Stomach smooth muscle (tissue), 2 donors: ENCODE measurements around the gene CHAC2.
"Not testable (repeated sequence)": the region's sequence is repeated elsewhere in the genome, so short reads cannot be mapped to it uniquely, and the experiment has no call there.

Experiments
- H3K27ac ChIP-seq: one replicate; pipeline ENCODE4 v1.7.0; 2013; ENCODE audit warnings: mild to moderate bottlenecking, low read length, inconsistent platforms
- H3K27me3 ChIP-seq, 2 donors: one replicate each; pipeline ENCODE4 v1.7.0; 2013; ENCODE audit warnings: low read length in 2 of 2; ENCODE audit not compliant: insufficient read depth in 2 of 2, control insufficient read depth in 1 of 2
- H3K36me3 ChIP-seq, 2 donors: one replicate each; pipeline ENCODE4 v1.7.0; 2013; ENCODE audit warnings: low read length in 2 of 2; ENCODE audit not compliant: control insufficient read depth in 2 of 2, insufficient read depth in 2 of 2
- H3K4me1 ChIP-seq: one replicate; pipeline ENCODE4 v1.7.0; 2013; ENCODE audit warnings: low read length; ENCODE audit not compliant: control insufficient read depth, insufficient read depth
- H3K4me3 ChIP-seq, 2 donors: one replicate each; pipeline ENCODE4 v1.7.0; 2013; ENCODE audit warnings: low read length in 2 of 2
- H3K9ac ChIP-seq, 2 donors: one replicate each; pipeline ENCODE4 v1.7.0; 2013; ENCODE audit warnings: low read length in 2 of 2, mild to moderate bottlenecking in 1 of 2
- H3K9me3 ChIP-seq, 2 donors: one replicate each; pipeline ENCODE4 v1.7.0; 2013; ENCODE audit warnings: low read length in 2 of 2; ENCODE audit not compliant: control insufficient read depth in 2 of 2
- donor health status: healthy.
- donor health status: Pancreatic carcinoma.

The CHAC2 gene

DNA sequence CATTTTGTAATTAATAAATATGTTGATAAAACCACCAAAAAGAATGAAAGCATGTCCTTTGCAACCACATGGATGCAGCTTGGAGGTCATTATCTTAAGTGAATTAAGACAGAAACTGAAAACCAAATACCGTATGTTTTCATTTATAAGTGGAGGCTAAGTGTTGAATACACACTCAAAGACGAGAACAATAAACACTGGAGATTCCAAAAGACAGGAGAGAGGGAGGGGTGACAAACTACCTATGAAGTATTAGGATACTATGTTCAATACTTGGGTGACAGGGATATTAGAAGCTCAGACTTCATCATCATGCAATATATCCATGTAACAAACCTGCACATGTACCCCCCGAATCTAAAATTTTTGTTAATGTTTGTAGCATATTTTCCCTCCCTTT, 26.2 kb downstream of the CHAC2 start:
- H3K4me3 ChIP-seq, result no peak overlapping the region
- no peaks in the 10 kb centered on the region for H3K9me3 ChIP-seq
- H3K36me3 ChIP-seq, result peaks cover 0 to 13% of the 10 kb centered on the region in 2 donors
- no peak overlapping the region for H3K27ac ChIP-seq
- no peaks in the 10 kb centered on the region for H3K27me3 ChIP-seq
- H3K9ac ChIP-seq, result no peak overlapping the region
- H3K4me1 ChIP-seq, result no peaks in the 10 kb centered on the region

DNA sequence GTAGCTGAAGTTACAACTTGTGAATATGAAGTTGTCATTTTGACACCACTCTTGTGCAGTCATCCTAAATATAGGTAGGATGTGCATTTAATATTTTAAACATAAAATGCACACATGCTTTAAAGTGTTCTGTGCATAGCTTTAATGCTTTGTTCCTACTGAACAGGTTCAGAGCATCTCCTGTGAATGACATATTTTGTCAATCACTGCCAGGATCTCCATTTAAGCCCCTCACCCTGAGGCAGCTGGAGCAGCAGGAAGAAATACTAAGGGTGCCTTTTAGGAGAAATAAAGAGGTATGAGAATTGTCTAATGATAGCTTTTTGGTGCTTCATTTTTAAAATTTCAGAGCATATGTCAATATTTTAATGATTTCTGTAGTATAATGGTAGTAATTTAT, 33.9 kb downstream of the CHAC2 start:
- no peak overlapping the region for H3K9ac ChIP-seq
- no peak overlapping the region for H3K27ac ChIP-seq
- no peaks in the 10 kb centered on the region for H3K27me3 ChIP-seq
- no peaks in the 10 kb centered on the region for H3K9me3 ChIP-seq
- H3K4me3 ChIP-seq, result no peak overlapping the region
- H3K36me3 ChIP-seq, result peaks cover 0 to 38% of the 10 kb centered on the region in 2 donors
- no peaks in the 10 kb centered on the region for H3K4me1 ChIP-seq

DNA sequence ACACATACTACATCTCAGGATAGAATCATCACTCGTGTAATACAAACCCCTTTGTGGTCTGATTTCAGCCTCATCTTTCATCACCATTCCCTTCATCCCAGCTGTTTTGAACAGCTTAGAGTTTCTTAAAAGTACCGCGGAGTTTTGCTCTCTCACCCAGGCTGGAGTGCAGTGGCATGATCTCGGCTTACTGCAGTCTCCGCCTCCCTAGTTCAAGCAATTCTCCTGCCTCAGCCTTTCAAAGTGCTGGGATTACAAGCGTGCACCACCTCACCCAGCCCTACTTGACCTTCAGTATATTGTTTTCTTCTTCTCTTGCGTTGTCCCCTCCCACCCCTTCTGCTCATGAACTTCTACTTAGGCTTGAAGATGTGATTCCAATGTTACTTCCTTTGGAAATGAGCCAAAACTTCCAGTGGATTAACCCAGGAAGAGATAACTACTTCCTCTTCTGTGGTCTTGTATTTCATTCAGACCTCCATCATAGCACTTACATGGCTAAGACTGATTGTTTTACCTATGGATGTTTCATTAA, 35.1 kb downstream of the CHAC2 start:
- Histone ChIP-seq H3K36me3 (peaks cover 0 to 41% of the 10 kb centered on the region in 2 donors), H3K9me3 (no peaks in the 10 kb centered on the region)

DNA sequence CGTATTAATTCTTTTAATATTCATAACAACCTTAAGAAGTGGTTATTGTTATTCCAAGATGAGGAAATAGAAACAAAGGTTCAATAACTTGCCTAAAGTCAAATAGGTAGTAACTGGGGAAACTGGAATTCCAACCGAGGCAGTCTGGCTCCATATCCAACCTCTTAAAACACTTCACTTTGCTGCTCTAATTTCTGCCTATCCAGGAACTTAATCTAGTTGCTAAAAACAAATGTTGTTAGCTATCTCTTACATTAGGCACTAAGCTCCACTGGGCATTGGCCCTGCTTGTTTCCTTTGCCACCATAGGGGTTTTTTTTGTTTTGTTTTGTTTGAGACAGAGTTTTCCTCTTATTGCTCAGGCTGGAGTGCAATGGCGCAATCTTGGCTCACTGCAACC, 44.0 kb downstream of the CHAC2 start:
- Histone ChIP-seq H3K27ac (no peak overlapping the region), H3K36me3 (peaks cover 23 to 34% of the 10 kb centered on the region in 2 donors), H3K27me3 (no peaks in the 10 kb centered on the region), H3K9me3 (no peaks in the 10 kb centered on the region), H3K9ac (no peak overlapping the region), H3K4me1 (no peaks in the 10 kb centered on the region), H3K4me3 (no peak overlapping the region)

More for the DNA sequence above, 35.1 kb downstream of the CHAC2 start:
- Histone ChIP-seq H3K9ac (no peak overlapping the region), H3K27me3 (no peaks in the 10 kb centered on the region), H3K4me1 (no peaks in the 10 kb centered on the region), H3K27ac (no peak overlapping the region), H3K4me3 (no peak overlapping the region)

DNA sequence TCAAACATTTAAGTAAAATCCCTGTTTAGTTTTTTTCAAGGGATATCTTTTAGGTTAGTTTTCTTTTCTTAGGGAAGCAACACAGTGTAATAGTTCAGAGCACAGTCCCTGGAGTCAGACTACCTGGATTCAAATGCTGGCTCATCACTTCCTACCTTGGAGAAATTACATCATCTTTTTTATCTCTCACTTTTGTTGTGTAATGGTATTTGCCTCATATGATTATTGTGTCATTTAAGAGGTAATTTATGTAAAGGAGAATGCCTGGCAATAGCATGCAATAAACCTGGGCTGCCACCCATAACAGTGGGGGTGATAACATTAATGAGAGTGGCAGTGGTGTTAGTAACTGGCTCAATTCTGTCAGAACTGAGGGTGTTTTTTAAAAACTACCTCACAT, 45.5 kb downstream of the CHAC2 start:
- H3K36me3 ChIP-seq, result peaks cover 25 to 30% of the 10 kb centered on the region in 2 donors
- H3K27ac ChIP-seq, result no peak overlapping the region
- no peak overlapping the region for H3K4me3 ChIP-seq
- H3K4me1 ChIP-seq, result no peaks in the 10 kb centered on the region
- no peaks in the 10 kb centered on the region for H3K27me3 ChIP-seq
- no peaks in the 10 kb centered on the region for H3K9me3 ChIP-seq
- no peak overlapping the region for H3K9ac ChIP-seq

DNA sequence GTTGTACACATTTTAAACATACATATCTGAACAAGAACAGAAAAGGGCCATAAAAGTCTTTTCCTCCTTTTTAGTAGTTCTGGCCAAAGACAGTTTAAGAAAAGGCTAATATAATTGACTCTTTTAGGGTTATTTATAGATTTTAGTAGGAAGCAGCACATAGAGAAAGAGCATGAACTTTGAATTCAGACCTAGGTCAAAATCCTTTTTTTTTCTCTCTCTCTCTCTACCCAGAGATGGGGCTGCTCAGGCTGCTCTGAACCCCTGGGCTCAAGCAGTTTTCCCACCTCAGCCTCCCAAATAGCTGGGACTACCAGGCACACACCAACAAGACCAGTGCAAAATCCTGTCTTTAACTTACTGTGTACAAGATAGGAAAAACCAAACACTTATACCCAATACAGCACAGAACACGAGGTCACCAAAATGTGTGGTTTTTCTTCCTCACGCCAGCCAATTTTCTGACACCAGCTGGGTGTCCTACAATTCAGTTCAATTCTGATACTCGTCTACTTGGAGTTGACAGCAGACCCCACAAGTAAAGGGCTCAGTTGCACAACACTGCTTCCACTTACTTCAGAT, 51.3 kb downstream of the CHAC2 start:
- Histone ChIP-seq H3K4me3 (no peak overlapping the region), H3K27ac (no peak overlapping the region), H3K36me3 (peaks cover 13 to 20% of the 10 kb centered on the region in 2 donors), H3K27me3 (no peaks in the 10 kb centered on the region), H3K9me3 (no peaks in the 10 kb centered on the region), H3K4me1 (no peaks in the 10 kb centered on the region), H3K9ac (no peak overlapping the region)

DNA sequence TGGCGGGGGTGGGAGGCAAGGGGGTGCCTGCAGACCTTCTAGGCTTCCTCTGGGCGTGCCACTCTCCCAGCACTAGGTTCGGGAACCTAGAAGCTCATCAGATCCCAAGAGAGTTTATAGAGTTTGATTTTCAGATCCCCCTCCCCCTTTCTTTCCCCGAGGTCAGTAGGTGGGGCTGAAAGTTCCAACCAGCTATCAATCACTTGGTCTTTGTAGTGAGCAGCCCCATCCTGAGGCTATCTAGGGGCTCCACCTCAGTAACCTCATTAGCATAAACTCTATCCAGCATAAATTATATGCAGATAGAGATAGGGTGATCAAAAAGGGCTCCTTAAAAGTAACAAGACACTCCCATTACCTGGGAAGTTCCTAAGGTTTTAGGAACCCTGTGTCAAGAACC, 52.0 kb downstream of the CHAC2 start:
- Histone ChIP-seq H3K9ac (no peak overlapping the region), H3K4me3 (no peak overlapping the region), H3K4me1 (no peaks in the 10 kb centered on the region), H3K27ac (no peak overlapping the region), H3K36me3 (peaks cover 13 to 20% of the 10 kb centered on the region in 2 donors), H3K9me3 (no peaks in the 10 kb centered on the region), H3K27me3 (no peaks in the 10 kb centered on the region)

DNA sequence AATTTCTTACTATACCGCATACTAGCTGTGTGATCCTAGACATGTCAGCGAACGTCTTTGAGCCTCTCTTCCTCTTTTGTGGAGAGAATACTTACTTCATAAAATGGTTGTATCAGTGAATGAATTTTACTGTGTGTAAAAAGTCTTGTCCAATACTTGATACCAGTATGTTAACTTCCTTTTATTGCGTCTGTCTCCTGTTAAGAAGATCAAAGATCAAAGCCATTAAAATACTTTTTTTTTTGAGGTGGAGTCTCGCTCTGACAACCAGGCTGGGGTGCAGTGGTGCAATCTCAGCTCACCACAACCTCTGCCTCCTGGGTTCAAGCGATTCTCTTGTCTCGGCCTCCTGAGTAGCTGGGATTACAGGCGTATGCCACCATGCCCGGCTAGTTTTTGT, 52.4 kb downstream of the CHAC2 start:
- peaks cover 13 to 20% of the 10 kb centered on the region in 2 donors for H3K36me3 ChIP-seq
- H3K27ac ChIP-seq, result no peak overlapping the region
- no peaks in the 10 kb centered on the region for H3K9me3 ChIP-seq
- H3K4me1 ChIP-seq, result no peaks in the 10 kb centered on the region
- no peak overlapping the region for H3K9ac ChIP-seq
- H3K27me3 ChIP-seq, result no peaks in the 10 kb centered on the region
- H3K4me3 ChIP-seq, result no peak overlapping the region

DNA sequence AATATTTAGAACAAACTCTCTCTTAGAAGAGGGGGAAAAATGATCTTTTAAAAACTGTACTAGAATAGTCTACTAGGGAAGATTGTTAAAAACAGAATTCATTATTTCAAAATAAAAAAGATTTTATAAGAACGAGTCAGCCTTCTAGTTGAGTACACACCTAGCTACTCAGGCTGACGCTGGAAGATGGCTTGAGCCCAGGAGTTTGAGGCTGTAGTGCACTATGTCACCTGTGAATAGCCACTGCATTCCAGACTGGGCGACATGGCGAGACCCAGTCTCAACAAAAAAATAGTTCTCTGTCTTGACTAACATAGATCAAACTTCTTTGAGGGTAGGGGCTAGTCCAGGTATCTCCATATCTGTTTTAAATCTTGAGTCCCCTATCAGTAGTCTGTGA, 53.1 kb downstream of the CHAC2 start:
- no peak overlapping the region for H3K27ac ChIP-seq
- no peak overlapping the region for H3K9ac ChIP-seq
- peaks cover 6 to 15% of the 10 kb centered on the region in 2 donors for H3K36me3 ChIP-seq
- no peak overlapping the region for H3K4me3 ChIP-seq
- H3K27me3 ChIP-seq, result no peaks in the 10 kb centered on the region
- no peaks in the 10 kb centered on the region for H3K4me1 ChIP-seq
- no peaks in the 10 kb centered on the region for H3K9me3 ChIP-seq

DNA sequence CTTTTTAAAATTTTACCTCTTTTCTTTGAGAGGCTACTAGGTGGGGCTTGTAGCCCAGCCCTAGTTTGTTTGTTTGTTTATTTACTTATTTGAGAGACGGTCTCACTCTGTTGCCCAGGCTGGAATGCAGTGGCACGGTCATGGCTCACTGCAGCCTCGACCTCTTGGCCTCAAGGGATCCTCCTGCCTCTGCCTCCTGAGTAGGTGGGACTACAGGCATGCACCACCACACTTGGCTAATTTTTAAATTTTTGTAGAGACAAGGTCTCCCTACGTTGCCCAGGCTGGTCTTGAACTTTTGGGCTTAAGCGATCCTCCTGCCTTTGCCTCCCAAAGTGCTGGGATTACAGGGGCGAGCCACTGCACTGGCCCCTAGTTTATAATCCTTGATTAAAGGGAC, 54.2 kb downstream of the CHAC2 start:
- H3K9ac ChIP-seq, result no peak overlapping the region
- no peak overlapping the region for H3K4me3 ChIP-seq
- peaks cover 6 to 12% of the 10 kb centered on the region in 2 donors for H3K36me3 ChIP-seq
- H3K27ac ChIP-seq, result no peak overlapping the region
- H3K9me3 ChIP-seq, result no peaks in the 10 kb centered on the region
- no peaks in the 10 kb centered on the region for H3K27me3 ChIP-seq
- H3K4me1 ChIP-seq, result no peaks in the 10 kb centered on the region

DNA sequence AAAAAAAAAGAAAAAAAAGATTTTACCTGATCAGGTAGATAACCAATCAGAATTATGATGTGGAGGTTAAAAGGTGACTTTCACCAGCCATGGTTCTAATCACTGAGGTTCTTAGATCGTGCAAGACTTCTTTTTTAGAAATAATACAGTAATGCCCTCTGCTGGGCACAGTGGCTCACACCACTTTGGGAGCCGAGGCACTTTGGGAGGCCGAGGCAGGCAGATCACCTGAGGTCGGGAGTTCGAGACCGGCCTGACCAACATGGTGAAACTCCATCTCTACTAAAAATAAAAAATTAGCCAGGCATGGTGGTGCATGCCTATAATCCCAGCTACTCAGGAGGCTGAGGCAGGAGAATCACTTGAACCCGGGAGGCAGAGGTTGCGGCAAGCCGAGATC, 56.0 kb downstream of the CHAC2 start:
- H3K4me1 ChIP-seq, H3K27me3 ChIP-seq, H3K9ac ChIP-seq, H3K9me3 ChIP-seq, H3K27ac ChIP-seq, H3K36me3 ChIP-seq, H3K4me3 ChIP-seq: not testable (repeated sequence)
